Esophagus muscularis mucosa (tissue), 4 donors: ENCODE measurements around the gene AGTRAP. TPM values are rescaled to one million over a fixed set of nuclear protein-coding genes. Genes with fewer than 3 reads are reported as not detected.

Experiments
- DNase-seq: peaks from one replicate; pipeline ENCODE4 v3.0.0-alpha.2; 2017; ENCODE audit errors: extremely low spot score
- H3K27ac ChIP-seq, 4 donors: fragments of 200-600 bp; sonication (generic); replicated peaks in 1 of 4; 1 replicate in 3 of 4; 2 replicates in 1 of 4; pipeline ENCODE4 v1.5.1; 2016 to 2019; ENCODE audit warnings: mild to moderate bottlenecking in 1 of 4
- H3K27me3 ChIP-seq, 4 donors: fragments of 200-600 bp; sonication (generic); one replicate each; pipeline versions ENCODE4 v1.5.1 to v1.6.0; 2016 to 2019
- H3K36me3 ChIP-seq, 4 donors: fragments of 200-600 bp; sonication (generic); one replicate each; pipeline ENCODE4 v1.5.1; 2016 to 2019
- H3K4me1 ChIP-seq, 4 donors: fragments of 200-600 bp; sonication (generic); one replicate each; pipeline ENCODE4 v1.5.1; 2016 to 2019
- H3K4me3 ChIP-seq, 4 donors: fragments of 200-600 bp; sonication (generic); 1 replicate in 2 of 4; 2 replicates in 2 of 4; pipeline ENCODE4 v1.5.1; 2016 to 2019; ENCODE audit warnings: mild to moderate bottlenecking in 4 of 4, moderate library complexity in 1 of 4
- H3K9me3 ChIP-seq, 4 donors: fragments of 200-600 bp; sonication (generic); 1 replicate in 3 of 4; 2 replicates in 1 of 4; pipeline ENCODE4 v1.5.1; 2016 to 2019
- EP300 ChIP-seq: sonication (generic); formaldehyde crosslinking; IDR thresholded peaks from one replicate; pipeline ENCODE4 v1.6.1; 2017; ENCODE audit warnings: antibody characterized with exemption
- POLR2A ChIP-seq: fragments of 450-650 bp; IDR thresholded peaks from one replicate; pipeline ENCODE4 v1.6.1; 2017; ENCODE audit warnings: antibody characterized with exemption, moderate library complexity, mild to moderate bottlenecking, low read depth
- POLR2AphosphoS5 ChIP-seq, 2 donors: sonication (generic); formaldehyde crosslinking; IDR thresholded peaks; one replicate each; pipeline ENCODE4 v1.6.1; 2017; ENCODE audit warnings: antibody characterized with exemption in 2 of 2
- whole genome bisulfite sequencing: methylation state at CpG from one replicate; pipeline ENCODE4 v1.1.5; 2018; 5-methylcytosine and 5-hydroxymethylcytosine counted together
- intact Hi-C: fragments of 100-400 bp; cut with DNase I; formaldehyde crosslinking; loops from one replicate; pipeline ENCODE4 v1.15.1; 2023
- total RNA-seq, 4 donors: library from RNA; depleted of rRNA; stranded (reverse); fragments of >200 nt; gene quantifications; one replicate each; pipeline versions ENCODE4 v1.1.0 to v1.2.1, GENCODE V29; 2016
- TF ChIP-seq, protein P1 (sequence below), 3 experiments: fragments of 200-600 bp in 2 of 3; fragments of 450-650 bp in 1 of 3; sonication (generic) in 2 of 3; IDR thresholded peaks; one replicate each; pipeline ENCODE4 v1.5.1; 2017 to 2019; ENCODE audit warnings: antibody characterized with exemption in 3 of 3, mild to moderate bottlenecking in 2 of 3, moderate library complexity in 1 of 3

The AGTRAP gene
- total RNA-seq, 4 donors from 2014 or later = 31.6 to 73.4 (median 45.6) TPM

GRCh38 chr1:11796036-11796828 is 60.3 kb downstream of the AGTRAP start:
- H3K27ac ChIP-seq = peak overlapping the region in 2 of 4 donors; percentile 38 to 50
- no peaks in the 10 kb centered on the region for H3K27me3 ChIP-seq
- peaks cover 32 to 84% (median 76%) of the 10 kb centered on the region in 4 donors for H3K36me3 ChIP-seq
- intact Hi-C loops = no loop called here
- H3K4me3 ChIP-seq = no peak overlapping the region
- DNase-seq = no peak
- TF ChIP-seq, protein P1, sequence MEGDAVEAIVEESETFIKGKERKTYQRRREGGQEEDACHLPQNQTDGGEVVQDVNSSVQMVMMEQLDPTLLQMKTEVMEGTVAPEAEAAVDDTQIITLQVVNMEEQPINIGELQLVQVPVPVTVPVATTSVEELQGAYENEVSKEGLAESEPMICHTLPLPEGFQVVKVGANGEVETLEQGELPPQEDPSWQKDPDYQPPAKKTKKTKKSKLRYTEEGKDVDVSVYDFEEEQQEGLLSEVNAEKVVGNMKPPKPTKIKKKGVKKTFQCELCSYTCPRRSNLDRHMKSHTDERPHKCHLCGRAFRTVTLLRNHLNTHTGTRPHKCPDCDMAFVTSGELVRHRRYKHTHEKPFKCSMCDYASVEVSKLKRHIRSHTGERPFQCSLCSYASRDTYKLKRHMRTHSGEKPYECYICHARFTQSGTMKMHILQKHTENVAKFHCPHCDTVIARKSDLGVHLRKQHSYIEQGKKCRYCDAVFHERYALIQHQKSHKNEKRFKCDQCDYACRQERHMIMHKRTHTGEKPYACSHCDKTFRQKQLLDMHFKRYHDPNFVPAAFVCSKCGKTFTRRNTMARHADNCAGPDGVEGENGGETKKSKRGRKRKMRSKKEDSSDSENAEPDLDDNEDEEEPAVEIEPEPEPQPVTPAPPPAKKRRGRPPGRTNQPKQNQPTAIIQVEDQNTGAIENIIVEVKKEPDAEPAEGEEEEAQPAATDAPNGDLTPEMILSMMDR (IDR thresholded peaks at IDR 0.05) = no peak
- H3K9me3 ChIP-seq = no peaks in the 10 kb centered on the region
- WGBS = 95% methylated on average over 15 of the region's 15 CpGs
- peaks cover 14 to 48% (median 28%) of the 10 kb centered on the region in 4 donors for H3K4me1 ChIP-seq

DNA sequence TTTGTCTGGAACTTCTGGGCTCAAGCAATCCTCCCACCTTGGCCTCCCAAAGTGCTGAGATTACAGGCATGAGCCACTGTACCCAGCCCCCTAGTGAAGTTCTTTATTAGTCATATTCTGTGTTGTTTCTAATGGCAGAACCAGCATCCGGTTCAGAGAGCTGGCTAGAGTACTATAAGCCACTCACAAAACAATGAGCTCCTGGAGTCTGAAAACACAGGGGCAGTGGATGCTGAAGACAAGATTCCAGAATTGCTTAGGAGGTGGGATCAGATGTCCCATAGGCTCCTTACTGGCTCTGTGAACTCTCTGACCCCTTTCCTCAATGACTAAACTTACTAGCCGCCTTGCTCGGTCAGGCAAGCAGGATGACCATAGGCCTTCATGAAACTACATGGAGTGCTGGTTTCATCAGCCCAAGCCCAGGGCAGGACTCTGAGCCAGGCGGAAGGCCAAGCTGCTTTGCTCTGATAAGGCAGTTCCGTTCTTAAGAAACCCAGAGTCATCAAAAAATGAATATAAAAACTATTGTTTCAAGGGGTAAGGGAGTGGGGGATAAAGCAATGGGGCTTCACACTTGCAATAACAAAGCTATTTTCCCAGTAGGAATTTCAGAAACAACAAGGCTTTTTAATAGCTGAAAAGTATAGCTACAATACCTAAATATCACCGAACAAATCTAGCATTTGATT is 61.7 kb downstream of the AGTRAP start:
- Histone ChIP-seq H3K36me3 (peaks cover 32 to 76% (median 69%) of the 10 kb centered on the region in 4 donors), H3K4me1 (peaks cover 17 to 43% (median 32%) of the 10 kb centered on the region in 4 donors)
- no peak for DNase-seq

GRCh38 chr1:11799099-11799498 is 63.2 kb downstream of the AGTRAP start:
- Histone ChIP-seq H3K27ac (peak overlapping the region in 1 of 4 donors; percentile 4), H3K4me3 (no peak overlapping the region), H3K27me3 (no peaks in the 10 kb centered on the region), H3K4me1 (peaks cover 32 to 50% (median 43%) of the 10 kb centered on the region in 4 donors), H3K36me3 (peaks cover 31 to 62% (median 56%) of the 10 kb centered on the region in 4 donors), H3K9me3 (no peaks in the 10 kb centered on the region)
- intact Hi-C loops = no loop called here
- no peak for DNase-seq
- 94% methylated on average over 4 of the region's 5 CpGs for WGBS
- TF ChIP-seq EP300 = no peak
- TF ChIP-seq POLR2A = no peak
- TF ChIP-seq POLR2AphosphoS5 (IDR thresholded peaks at IDR 0.05) = no peak
- TF ChIP-seq, protein P1 (IDR thresholded peaks at IDR 0.05) = no peak

More for the DNA sequence above, 61.7 kb downstream of the AGTRAP start:
- H3K27me3 ChIP-seq = no peaks in the 10 kb centered on the region
- H3K27ac ChIP-seq = peak overlapping the region in 3 of 4 donors; percentile 12 to 50 (median 42)
- TF ChIP-seq EP300 = no peak
- no peak for TF ChIP-seq POLR2AphosphoS5 (IDR thresholded peaks at IDR 0.05)
- TF ChIP-seq POLR2A = no peak
- TF ChIP-seq, protein P1 (IDR thresholded peaks at IDR 0.05) = no peak
- H3K4me3 ChIP-seq = no peak overlapping the region
- intact Hi-C loops = no loop called here
- no peaks in the 10 kb centered on the region for H3K9me3 ChIP-seq
- WGBS = 87% methylated on average over 6 of the region's 6 CpGs

- intact Hi-C loops = no loop called here
- Histone ChIP-seq H3K36me3 (peaks cover 23 to 54% (median 48%) of the 10 kb centered on the region in 4 donors), H3K27me3 (no peaks in the 10 kb centered on the region), H3K4me3 (no peak overlapping the region), H3K4me1 (peaks cover 40 to 58% (median 51%) of the 10 kb centered on the region in 4 donors), H3K9me3 (no peaks in the 10 kb centered on the region), H3K27ac (peak overlapping the region in 1 of 4 donors; percentile 12)
- WGBS = 96% methylated on average over 9 of the region's 9 CpGs
- DNase-seq = no peak
- TF ChIP-seq, protein P1 (IDR thresholded peaks at IDR 0.05) = no peak
- no peak for TF ChIP-seq EP300
- TF ChIP-seq POLR2AphosphoS5 (IDR thresholded peaks at IDR 0.05) = no peak
- no peak for TF ChIP-seq POLR2A
Observed at GRCh38 chr1:11799896-11800295, 64.0 kb downstream of the AGTRAP start.
